GM23338 (cell line): ENCODE data around the gene RNFT1. TPM values are rescaled to one million over a fixed set of nuclear protein-coding genes. Genes with fewer than 3 reads are reported as not detected.

Experiments used
- ATAC-seq: fragments of 200-7000 bp; cut with Tn5 transposase; 3 replicates; pipeline ENCODE4 v1.9.1; 2020
- DNase-seq: peaks from one replicate; pipeline ENCODE4 v3.0.0-alpha.2; 2015; ENCODE audit warnings: low spot score
- H2AFZ ChIP-seq: fragments of 200-600 bp; sonication (generic); 2 replicates; pipeline ENCODE4 v1.8.0; 2016; ENCODE audit warnings: antibody characterized with exemption, mild to moderate bottlenecking, moderate library complexity
- H3F3A ChIP-seq: fragments of 200-600 bp; sonication (generic); replicated peaks from 2 replicates; pipeline ENCODE4 v1.8.0; 2017; ENCODE audit warnings: antibody characterized with exemption, mixed run types, low read depth
- H3K27ac ChIP-seq: fragments of 200-600 bp; sonication (generic); 2 replicates; pipeline ENCODE4 v1.6.1; 2016; ENCODE audit warnings: low read depth
- H3K27me3 ChIP-seq: fragments of 200-600 bp; sonication (generic); 2 replicates; pipeline ENCODE4 v1.8.0; 2016; ENCODE audit warnings: mild to moderate bottlenecking, mixed run types, moderate library complexity; ENCODE audit not compliant: insufficient read depth
- H3K36me3 ChIP-seq: fragments of 200-600 bp; sonication (generic); 2 replicates; pipeline ENCODE4 v1.8.0; 2016; ENCODE audit warnings: mild to moderate bottlenecking; ENCODE audit not compliant: insufficient read depth
- H3K4me1 ChIP-seq: fragments of 200-600 bp; sonication (generic); 2 replicates; pipeline ENCODE4 v1.8.0; 2016; ENCODE audit warnings: mild to moderate bottlenecking, moderate library complexity; ENCODE audit not compliant: insufficient read depth
- H3K4me2 ChIP-seq: fragments of 200-600 bp; sonication (generic); 2 replicates; pipeline ENCODE4 v1.7.1; 2017; ENCODE audit warnings: mixed run types
- H3K4me3 ChIP-seq: fragments of 200-600 bp; sonication (generic); 2 replicates; pipeline ENCODE4 v1.6.1; 2016; ENCODE audit warnings: mixed run types
- H3K79me2 ChIP-seq: fragments of 200-600 bp; sonication (generic); replicated peaks from 2 replicates; pipeline ENCODE4 v1.8.0; 2017; ENCODE audit warnings: mild to moderate bottlenecking; ENCODE audit not compliant: insufficient read depth
- H3K9me2 ChIP-seq: fragments of 200-600 bp; sonication (generic); 2 replicates; pipeline ENCODE4 v1.8.0; 2017; ENCODE audit not compliant: insufficient read depth
- H4K20me1 ChIP-seq: fragments of 200-600 bp; sonication (generic); replicated peaks from 2 replicates; pipeline ENCODE4 v1.8.0; 2017; ENCODE audit warnings: mild to moderate bottlenecking; ENCODE audit not compliant: insufficient read depth
- H3K27ac Mint-ChIP-seq: 2 replicates; pipeline ENCODE4 v1.8.0; 2020; ENCODE audit warnings: inconsistent platforms, mild to moderate bottlenecking, moderate library complexity, mixed read lengths
- H3K27me3 Mint-ChIP-seq: 3 replicates; pipeline ENCODE4 v1.8.0; 2022; ENCODE audit warnings: low read depth, mild to moderate bottlenecking, moderate library complexity, mixed read lengths, inconsistent platforms; ENCODE audit not compliant: insufficient read depth, poor library complexity
- H3K36me3 Mint-ChIP-seq: 3 replicates; pipeline ENCODE4 v1.8.0; 2021; ENCODE audit warnings: low read depth, mild to moderate bottlenecking, inconsistent platforms, moderate library complexity, mixed read lengths
- H3K4me1 Mint-ChIP-seq: 3 replicates; pipeline ENCODE4 v1.8.0; 2020; ENCODE audit warnings: mild to moderate bottlenecking, inconsistent platforms, mixed read lengths
- H3K4me3 Mint-ChIP-seq: 3 replicates; pipeline ENCODE4 v1.8.0; 2021; ENCODE audit warnings: moderate library complexity, mild to moderate bottlenecking, inconsistent platforms, mixed read lengths
- H3K9me3 Mint-ChIP-seq: 3 replicates; pipeline ENCODE4 v1.8.0; 2020; ENCODE audit warnings: moderate library complexity, mild to moderate bottlenecking, inconsistent platforms, mixed read lengths
- CREB1 ChIP-seq: fragments of 250-450 bp; sonication (Bioruptor Pico); IDR thresholded peaks from 2 replicates; pipeline ENCODE4 v1.5.0; 2020; ENCODE audit warnings: low read depth, mild to moderate bottlenecking, moderate library complexity
- EZH2 ChIP-seq: fragments of 200-600 bp; sonication (generic); IDR thresholded peaks from one replicate; pipeline ENCODE4 v1.8.0; 2017; ENCODE audit warnings: antibody characterized with exemption, mild to moderate bottlenecking, low read depth; ENCODE audit not compliant: unreplicated experiment
- JUNB ChIP-seq: IDR thresholded peaks from one replicate; pipeline ENCODE4 v1.6.1; 2016; ENCODE audit warnings: antibody characterized with exemption; ENCODE audit not compliant: unreplicated experiment
- POLR2AphosphoS5 ChIP-seq: IDR thresholded peaks from 2 replicates; pipeline ENCODE4 v1.6.1; 2016; ENCODE audit warnings: antibody characterized with exemption, low read depth
- STAT1 ChIP-seq: IDR thresholded peaks from one replicate; pipeline ENCODE4 v1.6.1; 2016; ENCODE audit warnings: antibody characterized with exemption; ENCODE audit not compliant: unreplicated experiment
- ZNF114 ChIP-seq: fragments of 250-450 bp; sonication (Bioruptor Pico); IDR thresholded peaks from 2 replicates; pipeline ENCODE4 v1.5.0; 2020; ENCODE audit warnings: mild to moderate bottlenecking, moderate library complexity
- ZNF331 ChIP-seq: fragments of 250-450 bp; sonication (Bioruptor Pico); IDR thresholded peaks from 2 replicates; pipeline ENCODE4 v1.5.0; 2020; ENCODE audit warnings: low read depth, mild to moderate bottlenecking, moderate library complexity
- polyA plus RNA-seq: library from polyadenylated mRNA; unstranded; fragments of >200 nt; fragmentation: Nextera tagmentation; extraction: Ambion mirVana; gene quantifications from 2 replicates; pipeline ENCODE4 v1.2.1, GENCODE V29; 2016
- total RNA-seq: library from RNA; depleted of rRNA; stranded (reverse); fragments of >200 nt; shearing (Covaris generic); gene quantifications from 2 replicates; pipeline ENCODE4 v1.2.3, GENCODE V29; 2014
- TF ChIP-seq, protein P1 (sequence below): fragments of 250-450 bp; sonication (Bioruptor Pico); IDR thresholded peaks from 2 replicates; pipeline ENCODE4 v1.5.0; 2020; ENCODE audit warnings: mild to moderate bottlenecking, moderate library complexity
- TF ChIP-seq, protein P2 (sequence below), 2 experiments: fragments of 200-600 bp in 1 of 2; sonication (generic) in 1 of 2; conservative IDR thresholded peaks; 2 replicates each; pipeline versions ENCODE4 v1.5.1 to v1.6.1; 2016 to 2017; ENCODE audit warnings: antibody characterized with exemption in 2 of 2, low read depth in 2 of 2, mild to moderate bottlenecking in 2 of 2, moderate library complexity in 1 of 2
- TF ChIP-seq, protein P3 (sequence below): IDR thresholded peaks from one replicate; pipeline ENCODE4 v1.6.1; 2018; ENCODE audit warnings: antibody characterized with exemption; ENCODE audit not compliant: unreplicated experiment
- TF ChIP-seq, protein P4 (sequence below): IDR thresholded peaks from 2 replicates; pipeline ENCODE4 v1.6.1; 2016; ENCODE audit warnings: antibody characterized with exemption

Gene RNFT1
- total and polyA plus RNA-seq, 2 experiments from 2014 or later = 4.1 to 4.6 TPM

DNA sequence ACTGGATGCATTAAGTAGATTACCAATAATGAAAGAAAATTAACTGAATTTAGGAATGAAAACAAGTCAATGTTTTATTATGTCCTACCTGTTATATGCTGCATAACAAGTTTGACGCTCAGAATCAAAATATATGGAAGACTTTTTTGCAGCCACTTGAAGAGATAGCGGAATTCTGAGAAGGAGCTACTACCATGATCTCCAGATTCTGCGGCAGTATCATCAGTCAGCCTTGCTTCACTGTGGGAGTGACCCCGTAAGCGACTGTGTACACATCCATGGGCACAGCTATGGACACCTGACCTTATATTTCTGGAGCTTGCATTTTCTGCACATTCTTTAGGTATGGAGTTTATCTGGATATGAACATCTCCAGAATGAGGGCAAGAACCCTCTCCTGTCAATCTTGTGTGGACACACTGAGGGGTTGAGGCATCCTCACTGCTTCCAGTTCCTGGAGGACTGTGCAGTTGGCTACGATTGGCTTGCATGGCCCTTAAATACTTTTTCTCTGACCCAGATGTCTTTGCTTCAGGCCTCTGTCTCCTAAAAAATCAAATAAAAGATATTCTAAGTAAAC lies 1.7 kb downstream of the RNFT1 start:
- Mint-ChIP-seq H3K4me3 (no peak overlapping the region), H3K27me3 (peaks cover 15% of the 10 kb centered on the region), H3K36me3 (no peaks in the 10 kb centered on the region), H3K9me3 (no peaks in the 10 kb centered on the region; the same call in 2 of the 3 replicates), H3K4me1 (peaks cover 6% of the 10 kb centered on the region; the same call in 2 of the 3 replicates), H3K27ac (no peak overlapping the region)
- no peaks in the 10 kb centered on the region for H3K4me1 ChIP-seq
- no peak for DNase-seq
- no peak overlapping the region for H3K4me2 ChIP-seq
- H3K27ac ChIP-seq = no peak overlapping the region
- H4K20me1 ChIP-seq = no peaks in the 10 kb centered on the region
- TF ChIP-seq CREB1 (CRISPR knock-in tag) (no peak), EZH2 (no peak), ZNF114 (CRISPR knock-in tag) (no peak), POLR2AphosphoS5 (no peak), ZNF331 (CRISPR knock-in tag) (no peak), STAT1 (no peak), JUNB (no peak)
- TF ChIP-seq, protein P1, sequence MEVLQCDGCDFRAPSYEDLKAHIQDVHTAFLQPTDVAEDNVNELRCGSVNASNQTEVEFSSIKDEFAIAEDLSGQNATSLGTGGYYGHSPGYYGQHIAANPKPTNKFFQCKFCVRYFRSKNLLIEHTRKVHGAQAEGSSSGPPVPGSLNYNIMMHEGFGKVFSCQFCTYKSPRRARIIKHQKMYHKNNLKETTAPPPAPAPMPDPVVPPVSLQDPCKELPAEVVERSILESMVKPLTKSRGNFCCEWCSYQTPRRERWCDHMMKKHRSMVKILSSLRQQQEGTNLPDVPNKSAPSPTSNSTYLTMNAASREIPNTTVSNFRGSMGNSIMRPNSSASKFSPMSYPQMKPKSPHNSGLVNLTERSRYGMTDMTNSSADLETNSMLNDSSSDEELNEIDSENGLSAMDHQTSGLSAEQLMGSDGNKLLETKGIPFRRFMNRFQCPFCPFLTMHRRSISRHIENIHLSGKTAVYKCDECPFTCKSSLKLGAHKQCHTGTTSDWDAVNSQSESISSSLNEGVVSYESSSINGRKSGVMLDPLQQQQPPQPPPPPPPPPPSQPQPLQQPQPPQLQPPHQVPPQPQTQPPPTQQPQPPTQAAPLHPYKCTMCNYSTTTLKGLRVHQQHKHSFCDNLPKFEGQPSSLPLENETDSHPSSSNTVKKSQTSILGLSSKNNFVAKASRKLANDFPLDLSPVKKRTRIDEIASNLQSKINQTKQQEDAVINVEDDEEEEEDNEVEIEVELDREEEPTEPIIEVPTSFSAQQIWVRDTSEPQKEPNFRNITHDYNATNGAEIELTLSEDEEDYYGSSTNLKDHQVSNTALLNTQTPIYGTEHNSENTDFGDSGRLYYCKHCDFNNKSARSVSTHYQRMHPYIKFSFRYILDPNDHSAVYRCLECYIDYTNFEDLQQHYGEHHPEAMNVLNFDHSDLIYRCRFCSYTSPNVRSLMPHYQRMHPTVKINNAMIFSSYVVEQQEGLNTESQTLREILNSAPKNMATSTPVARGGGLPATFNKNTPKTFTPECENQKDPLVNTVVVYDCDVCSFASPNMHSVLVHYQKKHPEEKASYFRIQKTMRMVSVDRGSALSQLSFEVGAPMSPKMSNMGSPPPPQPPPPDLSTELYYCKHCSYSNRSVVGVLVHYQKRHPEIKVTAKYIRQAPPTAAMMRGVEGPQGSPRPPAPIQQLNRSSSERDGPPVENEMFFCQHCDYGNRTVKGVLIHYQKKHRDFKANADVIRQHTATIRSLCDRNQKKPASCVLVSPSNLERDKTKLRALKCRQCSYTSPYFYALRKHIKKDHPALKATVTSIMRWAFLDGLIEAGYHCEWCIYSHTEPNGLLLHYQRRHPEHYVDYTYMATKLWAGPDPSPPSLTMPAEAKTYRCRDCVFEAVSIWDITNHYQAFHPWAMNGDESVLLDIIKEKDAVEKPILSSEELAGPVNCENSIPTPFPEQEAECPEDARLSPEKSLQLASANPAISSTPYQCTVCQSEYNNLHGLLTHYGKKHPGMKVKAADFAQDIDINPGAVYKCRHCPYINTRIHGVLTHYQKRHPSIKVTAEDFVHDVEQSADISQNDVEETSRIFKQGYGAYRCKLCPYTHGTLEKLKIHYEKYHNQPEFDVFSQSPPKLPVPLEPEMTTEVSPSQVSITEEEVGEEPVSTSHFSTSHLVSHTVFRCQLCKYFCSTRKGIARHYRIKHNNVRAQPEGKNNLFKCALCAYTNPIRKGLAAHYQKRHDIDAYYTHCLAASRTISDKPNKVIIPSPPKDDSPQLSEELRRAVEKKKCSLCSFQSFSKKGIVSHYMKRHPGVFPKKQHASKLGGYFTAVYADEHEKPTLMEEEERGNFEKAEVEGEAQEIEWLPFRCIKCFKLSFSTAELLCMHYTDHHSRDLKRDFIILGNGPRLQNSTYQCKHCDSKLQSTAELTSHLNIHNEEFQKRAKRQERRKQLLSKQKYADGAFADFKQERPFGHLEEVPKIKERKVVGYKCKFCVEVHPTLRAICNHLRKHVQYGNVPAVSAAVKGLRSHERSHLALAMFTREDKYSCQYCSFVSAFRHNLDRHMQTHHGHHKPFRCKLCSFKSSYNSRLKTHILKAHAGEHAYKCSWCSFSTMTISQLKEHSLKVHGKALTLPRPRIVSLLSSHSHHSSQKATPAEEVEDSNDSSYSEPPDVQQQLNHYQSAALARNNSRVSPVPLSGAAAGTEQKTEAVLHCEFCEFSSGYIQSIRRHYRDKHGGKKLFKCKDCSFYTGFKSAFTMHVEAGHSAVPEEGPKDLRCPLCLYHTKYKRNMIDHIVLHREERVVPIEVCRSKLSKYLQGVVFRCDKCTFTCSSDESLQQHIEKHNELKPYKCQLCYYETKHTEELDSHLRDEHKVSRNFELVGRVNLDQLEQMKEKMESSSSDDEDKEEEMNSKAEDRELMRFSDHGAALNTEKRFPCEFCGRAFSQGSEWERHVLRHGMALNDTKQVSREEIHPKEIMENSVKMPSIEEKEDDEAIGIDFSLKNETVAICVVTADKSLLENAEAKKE (CRISPR knock-in tag) = no peak
- TF ChIP-seq, protein P2, sequence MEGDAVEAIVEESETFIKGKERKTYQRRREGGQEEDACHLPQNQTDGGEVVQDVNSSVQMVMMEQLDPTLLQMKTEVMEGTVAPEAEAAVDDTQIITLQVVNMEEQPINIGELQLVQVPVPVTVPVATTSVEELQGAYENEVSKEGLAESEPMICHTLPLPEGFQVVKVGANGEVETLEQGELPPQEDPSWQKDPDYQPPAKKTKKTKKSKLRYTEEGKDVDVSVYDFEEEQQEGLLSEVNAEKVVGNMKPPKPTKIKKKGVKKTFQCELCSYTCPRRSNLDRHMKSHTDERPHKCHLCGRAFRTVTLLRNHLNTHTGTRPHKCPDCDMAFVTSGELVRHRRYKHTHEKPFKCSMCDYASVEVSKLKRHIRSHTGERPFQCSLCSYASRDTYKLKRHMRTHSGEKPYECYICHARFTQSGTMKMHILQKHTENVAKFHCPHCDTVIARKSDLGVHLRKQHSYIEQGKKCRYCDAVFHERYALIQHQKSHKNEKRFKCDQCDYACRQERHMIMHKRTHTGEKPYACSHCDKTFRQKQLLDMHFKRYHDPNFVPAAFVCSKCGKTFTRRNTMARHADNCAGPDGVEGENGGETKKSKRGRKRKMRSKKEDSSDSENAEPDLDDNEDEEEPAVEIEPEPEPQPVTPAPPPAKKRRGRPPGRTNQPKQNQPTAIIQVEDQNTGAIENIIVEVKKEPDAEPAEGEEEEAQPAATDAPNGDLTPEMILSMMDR (conservative IDR thresholded peaks at IDR 0.05; ENCODE audit: low read depth in 2 of 2) = no peak
- TF ChIP-seq, protein P3, sequence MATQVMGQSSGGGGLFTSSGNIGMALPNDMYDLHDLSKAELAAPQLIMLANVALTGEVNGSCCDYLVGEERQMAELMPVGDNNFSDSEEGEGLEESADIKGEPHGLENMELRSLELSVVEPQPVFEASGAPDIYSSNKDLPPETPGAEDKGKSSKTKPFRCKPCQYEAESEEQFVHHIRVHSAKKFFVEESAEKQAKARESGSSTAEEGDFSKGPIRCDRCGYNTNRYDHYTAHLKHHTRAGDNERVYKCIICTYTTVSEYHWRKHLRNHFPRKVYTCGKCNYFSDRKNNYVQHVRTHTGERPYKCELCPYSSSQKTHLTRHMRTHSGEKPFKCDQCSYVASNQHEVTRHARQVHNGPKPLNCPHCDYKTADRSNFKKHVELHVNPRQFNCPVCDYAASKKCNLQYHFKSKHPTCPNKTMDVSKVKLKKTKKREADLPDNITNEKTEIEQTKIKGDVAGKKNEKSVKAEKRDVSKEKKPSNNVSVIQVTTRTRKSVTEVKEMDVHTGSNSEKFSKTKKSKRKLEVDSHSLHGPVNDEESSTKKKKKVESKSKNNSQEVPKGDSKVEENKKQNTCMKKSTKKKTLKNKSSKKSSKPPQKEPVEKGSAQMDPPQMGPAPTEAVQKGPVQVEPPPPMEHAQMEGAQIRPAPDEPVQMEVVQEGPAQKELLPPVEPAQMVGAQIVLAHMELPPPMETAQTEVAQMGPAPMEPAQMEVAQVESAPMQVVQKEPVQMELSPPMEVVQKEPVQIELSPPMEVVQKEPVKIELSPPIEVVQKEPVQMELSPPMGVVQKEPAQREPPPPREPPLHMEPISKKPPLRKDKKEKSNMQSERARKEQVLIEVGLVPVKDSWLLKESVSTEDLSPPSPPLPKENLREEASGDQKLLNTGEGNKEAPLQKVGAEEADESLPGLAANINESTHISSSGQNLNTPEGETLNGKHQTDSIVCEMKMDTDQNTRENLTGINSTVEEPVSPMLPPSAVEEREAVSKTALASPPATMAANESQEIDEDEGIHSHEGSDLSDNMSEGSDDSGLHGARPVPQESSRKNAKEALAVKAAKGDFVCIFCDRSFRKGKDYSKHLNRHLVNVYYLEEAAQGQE = no peak
- TF ChIP-seq, protein P4, sequence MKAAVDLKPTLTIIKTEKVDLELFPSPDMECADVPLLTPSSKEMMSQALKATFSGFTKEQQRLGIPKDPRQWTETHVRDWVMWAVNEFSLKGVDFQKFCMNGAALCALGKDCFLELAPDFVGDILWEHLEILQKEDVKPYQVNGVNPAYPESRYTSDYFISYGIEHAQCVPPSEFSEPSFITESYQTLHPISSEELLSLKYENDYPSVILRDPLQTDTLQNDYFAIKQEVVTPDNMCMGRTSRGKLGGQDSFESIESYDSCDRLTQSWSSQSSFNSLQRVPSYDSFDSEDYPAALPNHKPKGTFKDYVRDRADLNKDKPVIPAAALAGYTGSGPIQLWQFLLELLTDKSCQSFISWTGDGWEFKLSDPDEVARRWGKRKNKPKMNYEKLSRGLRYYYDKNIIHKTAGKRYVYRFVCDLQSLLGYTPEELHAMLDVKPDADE = no peak
- no peaks in the 10 kb centered on the region for H3K36me3 ChIP-seq
- ATAC-seq = no peak
- peaks cover 20% of the 10 kb centered on the region for H3K27me3 ChIP-seq
- no peaks in the 10 kb centered on the region for H3K9me2 ChIP-seq
- H3K4me3 ChIP-seq = no peak overlapping the region
- H2AFZ ChIP-seq = no peak overlapping the region
- H3K79me2 ChIP-seq = no peaks in the 10 kb centered on the region
- peaks cover 7% of the 10 kb centered on the region; the same call in 1 of the 2 replicates for H3F3A ChIP-seq
